Measurements from ENCODE around the gene ACLY. TPM values are rescaled to one million over a fixed set of nuclear protein-coding genes. Genes with fewer than 3 reads are reported as not detected.
A peak's percentile ranks its signal among the peaks of the same experiment; 100 is the strongest.

ACLY gene
- polyA plus RNA-seq, 1 donor (not counting 4 experiments of a cell fraction or from before 2014, with no cell fraction given) = 363 TPM

DNA sequence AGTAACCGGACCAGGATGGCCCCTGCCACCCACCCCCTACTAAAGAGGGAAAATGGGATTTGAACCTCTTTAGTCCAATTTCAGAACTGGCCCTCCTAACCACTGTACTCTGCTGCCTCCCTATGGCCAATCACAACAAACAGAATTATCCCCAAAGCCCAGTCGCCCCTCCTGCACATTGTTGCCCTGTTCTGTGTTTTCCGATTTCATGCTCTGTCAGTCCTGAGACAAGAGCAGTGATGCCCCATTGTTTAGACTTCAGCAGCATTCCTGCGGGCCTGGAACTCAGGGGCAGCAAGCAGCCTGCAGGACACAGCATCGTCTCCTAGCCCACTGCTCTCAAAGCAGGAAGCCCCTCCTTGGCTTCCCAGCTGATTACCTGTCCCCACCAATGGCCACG is 33.0 kb downstream of the ACLY start:
- DNase-seq (ENCODE audit: low read depth, low spot score) (no peak), FAIRE-seq (no peak)
- Histone ChIP-seq H3K36me3 (ENCODE audit: control insufficient read depth in 2 of 2, extremely low read depth in 1 of 2, insufficient read depth in 2 of 2, low read length in 2 of 2) (peaks cover 64 to 71% of the 10 kb centered on the region in 2 experiments), H3K4me2 (ENCODE audit: control insufficient read depth, extremely low read depth, insufficient read depth, low read depth, low read length) (no peak overlapping the region), H3K9ac (ENCODE audit: control insufficient read depth, extremely low read depth, insufficient read depth, low read length) (no peak overlapping the region), H3K9me1 (ENCODE audit: control insufficient read depth, extremely low read depth, insufficient read depth, low read length) (no peaks in the 10 kb centered on the region), H3K9me3 (ENCODE audit: control insufficient read depth, low read depth, low read length) (no peaks in the 10 kb centered on the region), H3K4me1 (ENCODE audit: control insufficient read depth, extremely low read depth, insufficient read depth, low read length) (no peaks in the 10 kb centered on the region), H3K27ac (ENCODE audit: control insufficient read depth, insufficient read depth, low read length) (no peak overlapping the region), H2AFZ (ENCODE audit: control insufficient read depth, low read length) (no peak overlapping the region), H4K20me1 (ENCODE audit: control insufficient read depth, extremely low read depth, insufficient read depth, low read length) (peaks cover 2% of the 10 kb centered on the region), H3K79me2 (ENCODE audit: control insufficient read depth, insufficient read depth, low read length) (peaks cover 16% of the 10 kb centered on the region), H3K27me3 (ENCODE audit: control insufficient read depth, extremely low read depth, insufficient read depth, low read length) (no peaks in the 10 kb centered on the region), H3K4me3 (ENCODE audit: control insufficient read depth in 2 of 3, extremely low read depth in 1 of 3, insufficient read depth in 2 of 3, low read depth in 1 of 3, low read length in 3 of 3) (no peak overlapping the region)
- dilution Hi-C loops (cut with MboI; ENCODE audit: extremely low pct_ligation_motif_present, low sequenced_read_pairs) = no loop called here
- TF ChIP-seq EZH2 (IDR thresholded peaks at IDR 0.05; ENCODE audit: low read length) (no peak), CTCF (optimal IDR thresholded peaks at IDR 0.05 in 1 of 3, IDR thresholded peaks at IDR 0.05 in 1 of 3, conservative IDR thresholded peaks at IDR 0.05 in 1 of 3; ENCODE audit: extremely low read depth in 1 of 3, insufficient read depth in 2 of 3, low read length in 3 of 3) (peak in 1 of 3 experiments; percentile 19)

GRCh38 chr17:41882756-41883155 is 36.0 kb downstream of the ACLY start:
- H3K79me2 ChIP-seq (ENCODE audit: control insufficient read depth, insufficient read depth, low read length) = peaks cover 13% of the 10 kb centered on the region
- H3K27ac ChIP-seq (ENCODE audit: control insufficient read depth, insufficient read depth, low read length) = no peak overlapping the region
- peaks cover 2% of the 10 kb centered on the region for H4K20me1 ChIP-seq (ENCODE audit: control insufficient read depth, extremely low read depth, insufficient read depth, low read length)
- no peak overlapping the region for H3K4me3 ChIP-seq (ENCODE audit: control insufficient read depth in 2 of 3, extremely low read depth in 1 of 3, insufficient read depth in 2 of 3, low read depth in 1 of 3, low read length in 3 of 3)
- TF ChIP-seq EZH2 (IDR thresholded peaks at IDR 0.05; ENCODE audit: low read length) (no peak), CTCF (optimal IDR thresholded peaks at IDR 0.05 in 1 of 3, IDR thresholded peaks at IDR 0.05 in 1 of 3, conservative IDR thresholded peaks at IDR 0.05 in 1 of 3; ENCODE audit: extremely low read depth in 1 of 3, insufficient read depth in 2 of 3, low read length in 3 of 3) (no peak)
- dilution Hi-C loops (cut with MboI; ENCODE audit: extremely low pct_ligation_motif_present, low sequenced_read_pairs) = no loop called here
- H2AFZ ChIP-seq (ENCODE audit: control insufficient read depth, low read length) = no peak overlapping the region
- no peaks in the 10 kb centered on the region for H3K27me3 ChIP-seq (ENCODE audit: control insufficient read depth, extremely low read depth, insufficient read depth, low read length)
- FAIRE-seq (no peak), DNase-seq (ENCODE audit: low read depth, low spot score) (no peak)
- H3K4me1 ChIP-seq (ENCODE audit: control insufficient read depth, extremely low read depth, insufficient read depth, low read length) = no peaks in the 10 kb centered on the region
- no peak overlapping the region for H3K9ac ChIP-seq (ENCODE audit: control insufficient read depth, extremely low read depth, insufficient read depth, low read length)
- H3K4me2 ChIP-seq (ENCODE audit: control insufficient read depth, extremely low read depth, insufficient read depth, low read depth, low read length) = no peak overlapping the region
- no peaks in the 10 kb centered on the region for H3K9me1 ChIP-seq (ENCODE audit: control insufficient read depth, extremely low read depth, insufficient read depth, low read length)
- no peaks in the 10 kb centered on the region for H3K9me3 ChIP-seq (ENCODE audit: control insufficient read depth, low read depth, low read length)
- H3K36me3 ChIP-seq (ENCODE audit: control insufficient read depth in 2 of 2, extremely low read depth in 1 of 2, insufficient read depth in 2 of 2, low read length in 2 of 2) = peaks cover 74 to 78% of the 10 kb centered on the region in 2 experiments
